H1 (cell line): ENCODE results near the gene MXRA7. TPM values are rescaled to one million over a fixed set of nuclear protein-coding genes. Genes with fewer than 3 reads are reported as not detected.

Experiments
- CTCF ChIA-PET: fragments of 300-600 bp; sonication (Branson Sonifier 250); formaldehyde crosslinking; loops from one replicate; lab custom pipeline; 2021; ENCODE audit not compliant: partially characterized antibody; lab: Charles Lee
- POLR2A ChIA-PET: fragments of 300-600 bp; sonication (Branson Sonifier 250); formaldehyde crosslinking; loops from one replicate; lab custom pipeline; 2021; ENCODE audit warnings: inconsistent platforms; ENCODE audit not compliant: partially characterized antibody; lab: Charles Lee
- DNase-seq, 2 experiments: peaks; one replicate each; pipeline versions ENCODE4 v3.0.0 to v3.0.0-alpha.2; 2010 to 2022; ENCODE audit warnings: low spot score in 2 of 2, low read depth in 1 of 2, mixed read lengths in 1 of 2
- FAIRE-seq: peaks from 2 replicates; lab custom pipeline; 2011; peaks lifted over from hg19 to GRCh38; lab: Jason Lieb, UNC
- H2AFZ ChIP-seq: 2 replicates; pipeline ENCODE4 v1.8.1; 2012; ENCODE audit warnings: low read length, inconsistent platforms
- H2AK5ac ChIP-seq: 2 replicates; pipeline ENCODE4 v1.6.1; 2013; ENCODE audit warnings: low read depth, low read length
- H2BK120ac ChIP-seq: replicated peaks from 2 replicates; pipeline ENCODE3; 2013; ENCODE audit warnings: low read depth, low read length, inconsistent platforms
- H2BK12ac ChIP-seq: 2 replicates; pipeline ENCODE4 v1.6.1; 2013; ENCODE audit warnings: low read depth, low read length
- H2BK15ac ChIP-seq: 2 replicates; pipeline ENCODE4 v1.6.1; 2013; ENCODE audit warnings: low read length
- H2BK20ac ChIP-seq: 2 replicates; pipeline ENCODE4 v1.6.1; 2013; ENCODE audit warnings: low read length
- H2BK5ac ChIP-seq: 2 replicates; pipeline ENCODE4 v1.6.1; 2013; ENCODE audit warnings: low read depth, low read length
- H3K14ac ChIP-seq: 2 replicates; pipeline ENCODE4 v1.6.1; 2013; ENCODE audit warnings: inconsistent platforms; ENCODE audit not compliant: insufficient read length
- H3K18ac ChIP-seq: 2 replicates; pipeline ENCODE4 v1.6.1; 2013; ENCODE audit warnings: low read length; ENCODE audit errors: extremely low read depth
- H3K23ac ChIP-seq: 2 replicates; pipeline ENCODE4 v1.6.1; 2013; ENCODE audit warnings: inconsistent platforms; ENCODE audit not compliant: insufficient read length
- H3K23me2 ChIP-seq: 2 replicates; pipeline ENCODE4 v1.6.1; 2013; ENCODE audit warnings: low read depth, low read length
- H3K27ac ChIP-seq: 2 replicates; pipeline ENCODE4 v1.6.1; 2011; ENCODE audit warnings: low read depth, low read length, inconsistent platforms
- H3K27me3 ChIP-seq, 4 experiments: replicated peaks in 1 of 4; 1 replicate in 1 of 4; 2 replicates in 3 of 4; pipeline versions ENCODE4 v1.6.1 to v1.8.1; 2011 to 2013; ENCODE audit warnings: low read length in 3 of 4, mild to moderate bottlenecking in 3 of 4, inconsistent platforms in 2 of 4, mixed read lengths in 2 of 4, moderate library complexity in 1 of 4; ENCODE audit not compliant: control insufficient read depth in 3 of 4, insufficient read depth in 3 of 4; ENCODE audit errors: extremely low read depth in 1 of 4
- H3K36me3 ChIP-seq, 4 experiments: 2 replicates each; pipeline versions ENCODE4 v1.6.1 to v1.8.1; 2011 to 2013; ENCODE audit warnings: mild to moderate bottlenecking in 4 of 4, low read length in 3 of 4, moderate library complexity in 2 of 4, control low read depth in 1 of 4, inconsistent platforms in 1 of 4; ENCODE audit not compliant: insufficient read depth in 4 of 4, control insufficient read depth in 2 of 4
- H3K4ac ChIP-seq: replicated peaks from 2 replicates; pipeline ENCODE3; 2013; ENCODE audit warnings: low read length, low read depth, mixed read lengths, inconsistent platforms; ENCODE audit not compliant: insufficient read length
- H3K4me1 ChIP-seq, 4 experiments: replicated peaks in 1 of 4; 1 replicate in 1 of 4; 2 replicates in 3 of 4; pipeline versions ENCODE4 v1.6.1 to v1.8.1; 2011 to 2013; ENCODE audit warnings: low read length in 3 of 4, inconsistent platforms in 2 of 4, mixed read lengths in 1 of 4; ENCODE audit not compliant: insufficient read depth in 4 of 4, control insufficient read depth in 3 of 4
- H3K4me2 ChIP-seq, 2 experiments: 2 replicates each; pipeline versions ENCODE4 v1.6.1 to v1.8.1; 2011 to 2013; ENCODE audit warnings: low read depth in 2 of 2, low read length in 2 of 2, control low read depth in 1 of 2, inconsistent platforms in 1 of 2, mild to moderate bottlenecking in 1 of 2; ENCODE audit not compliant: insufficient read depth in 1 of 2
- H3K4me3 ChIP-seq, 4 experiments: fragments of 200-600, 300-600 bp in 1 of 4; sonication (generic), shearing (Covaris generic), sonication (Bioruptor Twin) in 1 of 4; 2 replicates each; pipeline versions ENCODE4 v1.5.1 to v1.8.1; 2011 to 2016; ENCODE audit warnings: low read length in 4 of 4, low read depth in 3 of 4, control low read depth in 2 of 4, inconsistent platforms in 2 of 4, mild to moderate bottlenecking in 2 of 4, mixed read lengths in 1 of 4, moderate library complexity in 1 of 4; ENCODE audit not compliant: insufficient read depth in 2 of 4; ENCODE audit errors: extremely low read depth in 1 of 4
- H3K56ac ChIP-seq: replicated peaks from 2 replicates; pipeline ENCODE3; 2013; ENCODE audit warnings: low read depth, mild to moderate bottlenecking, mixed read lengths, low read length, inconsistent platforms; ENCODE audit not compliant: insufficient read length
- H3K79me1 ChIP-seq: 2 replicates; pipeline ENCODE4 v1.6.1; 2013; ENCODE audit warnings: low read depth, low read length, control low read depth
- H3K79me2 ChIP-seq, 2 experiments: 2 replicates each; pipeline versions ENCODE4 v1.6.1 to v1.8.1; 2012 to 2013; ENCODE audit warnings: low read length in 2 of 2, mild to moderate bottlenecking in 2 of 2, inconsistent platforms in 1 of 2; ENCODE audit not compliant: insufficient read depth in 2 of 2, control insufficient read depth in 1 of 2
- H3K9ac ChIP-seq, 4 experiments: replicated peaks in 1 of 4; 1 replicate in 1 of 4; 2 replicates in 3 of 4; pipeline versions ENCODE4 v1.6.1 to v1.8.1; 2011 to 2013; ENCODE audit warnings: low read depth in 3 of 4, low read length in 3 of 4, control low read depth in 2 of 4, mild to moderate bottlenecking in 2 of 4, moderate library complexity in 2 of 4, inconsistent platforms in 1 of 4; ENCODE audit errors: extremely low read depth in 1 of 4
- H3K9me3 ChIP-seq, 2 experiments: 2 replicates each; pipeline versions ENCODE4 v1.6.1 to v1.8.1; 2012 to 2013; ENCODE audit warnings: mild to moderate bottlenecking in 2 of 2, moderate library complexity in 2 of 2, control low read depth in 1 of 2, inconsistent platforms in 1 of 2, low read depth in 1 of 2, low read length in 1 of 2, mixed read lengths in 1 of 2; ENCODE audit not compliant: insufficient read depth in 2 of 2
- H4K20me1 ChIP-seq, 2 experiments: replicated peaks in 1 of 2; 2 replicates each; pipeline versions ENCODE3 to v1.8.1; 2011 to 2013; ENCODE audit warnings: inconsistent platforms in 2 of 2, low read length in 2 of 2, mild to moderate bottlenecking in 1 of 2; ENCODE audit not compliant: insufficient read depth in 2 of 2, control insufficient read depth in 1 of 2
- H4K5ac ChIP-seq: 2 replicates; pipeline ENCODE4 v1.6.1; 2013; ENCODE audit warnings: low read length, low read depth, mixed read lengths, inconsistent platforms; ENCODE audit not compliant: insufficient read length
- H4K8ac ChIP-seq: 2 replicates; pipeline ENCODE4 v1.8.0; 2013; ENCODE audit warnings: mild to moderate bottlenecking, moderate library complexity, low read length, inconsistent platforms; ENCODE audit not compliant: insufficient read depth; ENCODE audit errors: extremely low read depth
- H4K91ac ChIP-seq: replicated peaks from 2 replicates; pipeline ENCODE3; 2013; ENCODE audit warnings: low read length, mixed read lengths, inconsistent platforms; ENCODE audit not compliant: insufficient read length
- BRCA1 ChIP-seq: IDR thresholded peaks from 2 replicates; pipeline ENCODE4 v1.6.1; 2012; ENCODE audit warnings: low read depth, low read length, improper control_type of control experiment
- CBX5 ChIP-seq: fragments of 300-800, 300-1000 bp; sonication (generic); IDR thresholded peaks from 2 replicates; pipeline ENCODE4 v1.7.1; 2016; ENCODE audit warnings: antibody characterized with exemption, low read length, low read depth
- CBX8 ChIP-seq: fragments of 300-800, 300-1000 bp; sonication (generic); IDR thresholded peaks from 2 replicates; pipeline ENCODE4 v1.7.1; 2016; ENCODE audit warnings: low read depth, low read length, borderline replicate concordance
- CREB1 ChIP-seq: IDR thresholded peaks from 2 replicates; pipeline ENCODE4 v1.6.1; 2012; ENCODE audit warnings: inconsistent platforms
- E2F6 ChIP-seq: IDR thresholded peaks from 2 replicates; pipeline ENCODE4 v1.6.1; 2012; ENCODE audit warnings: inconsistent platforms
- EZH2 ChIP-seq: fragments of 200-600 bp; sonication (generic); IDR thresholded peaks from 2 replicates; pipeline ENCODE4 v1.7.1; 2012; ENCODE audit warnings: low read depth, mild to moderate bottlenecking, moderate library complexity, low read length, inconsistent platforms; ENCODE audit not compliant: severe bottlenecking
- FOSL1 ChIP-seq: IDR thresholded peaks from 2 replicates; pipeline ENCODE4 v1.6.1; 2011; ENCODE audit warnings: mild to moderate bottlenecking, low read depth, low read length, moderate library complexity; ENCODE audit not compliant: insufficient read depth
- GTF2F1 ChIP-seq: IDR thresholded peaks from 2 replicates; pipeline ENCODE4 v1.6.1; 2012; ENCODE audit warnings: low read depth, low read length, improper control_type of control experiment, borderline replicate concordance
- HDAC6 ChIP-seq: IDR thresholded peaks from one replicate; pipeline ENCODE4 v1.7.1; 2012; ENCODE audit warnings: low read depth, mild to moderate bottlenecking, inconsistent platforms, low read length, moderate library complexity
- JUND ChIP-seq: IDR thresholded peaks from 2 replicates; pipeline ENCODE4 v1.6.1; 2011; ENCODE audit warnings: mild to moderate bottlenecking, improper control_type of control experiment, low read length
- RBBP5 ChIP-seq: IDR thresholded peaks from 2 replicates; pipeline ENCODE4 v1.7.1; 2012; ENCODE audit warnings: low read depth, mild to moderate bottlenecking, inconsistent platforms, low read length, moderate library complexity, borderline replicate concordance
- RXRA ChIP-seq: IDR thresholded peaks from 2 replicates; pipeline ENCODE4 v1.6.1; 2011; ENCODE audit warnings: low read depth, mild to moderate bottlenecking, low read length, moderate library complexity; ENCODE audit not compliant: insufficient read depth
- WGBS, 2 experiments: shearing (Covaris generic) in 1 of 2; methylation state at CpG; one replicate each; pipeline versions ENCODE4 v1.1.6 to v1.1.7; 2013 to 2015; ENCODE audit warnings: low lambda C conversion rate in 2 of 2, mixed read lengths in 2 of 2, inconsistent platforms in 1 of 2, low coverage in 1 of 2, missing lambda C conversion rate in 1 of 2; ENCODE audit not compliant: insufficient replicate concordance in 2 of 2, insufficient coverage in 1 of 2, insufficient read length in 1 of 2; ENCODE audit errors: extremely low coverage in 1 of 2, missing lambda C conversion rate in 1 of 2; 5-methylcytosine and 5-hydroxymethylcytosine counted together
- polyA plus RNA-seq, 7 experiments: library from polyadenylated mRNA; depleted of rRNA in 3 of 7; stranded (reverse) in 5 of 7; unstranded in 2 of 7; fragments of >200 nt in 5 of 7; fragments of 200-250 nt in 2 of 7; gene quantifications; 1 replicate in 5 of 7; 2 replicates in 1 of 7; 4 replicates in 1 of 7; pipeline versions ENCODE4 v1.2.1 to v1.2.3, GENCODE V29; 2011 to 2013; ENCODE audit warnings: missing spikeins in 2 of 7, mixed read lengths in 2 of 7
- total RNA-seq: library from RNA; stranded (reverse); fragmentation: NEBNext Ultra II Directional; extraction: Animal tissue kit (Norgen Biotek cat#: 25700); gene quantifications from 2 replicates; pipeline ENCODE4 v1.2.1, GENCODE V29; 2021

The MXRA7 gene
- total and polyA plus RNA-seq, 2 of the 8 experiments (the other 6 are each of a cell fraction or from before 2014, with no cell fraction given), result 17.8 to 26.6 TPM

DNA sequence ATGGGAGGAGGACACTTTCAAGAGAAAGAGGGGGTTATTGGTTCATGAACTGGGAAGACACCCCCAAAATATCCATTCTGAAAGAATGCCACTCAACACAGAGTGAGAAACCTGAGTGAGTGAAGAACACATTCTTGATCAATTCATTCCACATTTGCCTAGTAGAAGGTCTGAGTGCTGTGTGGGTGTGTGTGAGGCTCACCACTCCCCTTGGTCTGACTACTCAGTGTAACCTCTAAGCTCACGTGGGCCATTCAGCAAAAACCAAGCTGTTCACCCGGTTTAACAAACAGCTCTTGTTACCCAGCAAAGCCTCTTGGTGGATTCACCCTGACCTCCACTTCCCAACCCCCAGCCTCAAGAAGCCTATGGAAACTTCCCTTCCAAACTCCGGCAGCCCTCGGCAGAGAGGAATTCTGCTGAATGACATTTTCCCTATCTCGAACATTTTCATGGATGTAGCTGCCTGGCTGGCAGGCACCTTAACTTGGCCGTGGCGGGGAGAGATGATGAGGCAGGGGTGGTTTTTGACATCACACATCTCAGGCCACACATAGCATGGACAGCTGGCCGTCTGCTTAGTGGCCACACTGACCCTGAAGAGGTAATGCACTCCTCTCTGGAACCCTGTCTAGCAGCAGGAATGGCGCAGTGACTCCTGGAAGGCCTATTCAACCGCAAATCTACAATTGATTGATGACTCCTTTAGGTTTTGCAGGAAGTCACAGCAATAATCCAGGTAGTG is 78.8 kb downstream of the MXRA7 start:
- FAIRE-seq (no peak), DNase-seq (no peak)
- H3K4me1 ChIP-seq, result peaks cover 0 to 6% (median 1%) of the 10 kb centered on the region in 4 experiments; a peak in 4 of 7 replicates
- H3K56ac ChIP-seq, result no peak overlapping the region
- no peak overlapping the region for H2AFZ ChIP-seq
- H3K36me3 ChIP-seq, result no peaks in the 10 kb centered on the region
- no peak overlapping the region for H3K4me2 ChIP-seq
- no peak overlapping the region for H3K18ac ChIP-seq
- no peaks in the 10 kb centered on the region for H3K79me1 ChIP-seq
- no peak overlapping the region for H4K91ac ChIP-seq
- no peaks in the 10 kb centered on the region for H3K27me3 ChIP-seq
- ChIA-PET CTCF (interaction anchor here (0.5 to 5.3 kb wide), 6 partner anchors 8 to 246 kb away, joined by 3 to 30 read pairs (median 4); no protein-coding TSS in a partner anchor), POLR2A (interaction anchor here (1.0 to 1.6 kb wide), 2 partner anchors 64 to 95 kb away, joined by 3 to 7 read pairs; no protein-coding TSS in a partner anchor)
- H4K20me1 ChIP-seq, result no peaks in the 10 kb centered on the region
- no peak overlapping the region for H2BK20ac ChIP-seq
- no peak overlapping the region for H2BK15ac ChIP-seq
- H3K14ac ChIP-seq, result no peak overlapping the region
- no peak overlapping the region for H3K4me3 ChIP-seq
- H4K8ac ChIP-seq, result no peak overlapping the region
- H3K9me3 ChIP-seq, result no peaks in the 10 kb centered on the region
- H3K23me2 ChIP-seq, result no peaks in the 10 kb centered on the region
- H3K23ac ChIP-seq, result no peak overlapping the region
- H3K27ac ChIP-seq, result no peak overlapping the region
- H3K9ac ChIP-seq, result no peak overlapping the region
- no peak overlapping the region for H4K5ac ChIP-seq
- H3K4ac ChIP-seq, result no peak overlapping the region
- no peak overlapping the region for H2BK5ac ChIP-seq
- no peak overlapping the region for H2BK120ac ChIP-seq
- H3K79me2 ChIP-seq, result no peaks in the 10 kb centered on the region
- WGBS, 2 experiments, result 87% methylated on average over 10 of the region's 10 CpGs; no CpG with 5 or more reads in 1 of the 2 experiments
- no peak overlapping the region for H2BK12ac ChIP-seq
- H2AK5ac ChIP-seq, result no peak overlapping the region
- TF ChIP-seq CBX8 (no peak), E2F6 (no peak), CREB1 (no peak), RBBP5 (no peak), CBX5 (no peak), RXRA (no peak), JUND (no peak), FOSL1 (no peak), GTF2F1 (no peak), BRCA1 (no peak), HDAC6 (no peak), EZH2 (no peak)
